GM18498 (cell line): Measurements from ENCODE around the gene GIGYF2.
A peak's percentile ranks its signal among the peaks of the same experiment; 100 is the strongest.

ENCODE experiments used
- ATAC-seq: cut with Tn5 transposase; IDR thresholded peaks from one replicate; pipeline ENCODE4 v1.9.1; 2021; ENCODE audit warnings: mild to moderate bottlenecking, moderate library complexity; ENCODE audit not compliant: unreplicated experiment

GIGYF2 gene

DNA sequence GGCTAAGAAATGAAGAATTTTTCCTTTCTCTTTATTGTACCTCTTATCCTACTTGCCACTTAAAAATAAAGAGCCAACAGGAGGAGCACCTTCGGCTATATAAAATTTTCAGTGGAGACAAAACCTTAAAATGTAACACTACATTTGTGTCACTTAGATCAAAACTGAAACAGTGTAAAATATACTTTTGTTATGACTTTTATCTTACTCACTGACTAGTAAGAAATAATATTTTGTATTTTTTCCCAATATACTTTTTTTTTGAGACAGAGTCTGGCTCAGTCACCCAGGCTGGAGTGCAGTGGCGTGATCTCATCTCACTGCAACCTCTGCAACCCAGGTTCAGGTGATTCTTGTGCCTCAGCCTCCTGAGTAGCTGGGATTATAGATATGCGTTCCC lies 50.9 kb downstream of the GIGYF2 start:
- ATAC-seq = no peak

DNA sequence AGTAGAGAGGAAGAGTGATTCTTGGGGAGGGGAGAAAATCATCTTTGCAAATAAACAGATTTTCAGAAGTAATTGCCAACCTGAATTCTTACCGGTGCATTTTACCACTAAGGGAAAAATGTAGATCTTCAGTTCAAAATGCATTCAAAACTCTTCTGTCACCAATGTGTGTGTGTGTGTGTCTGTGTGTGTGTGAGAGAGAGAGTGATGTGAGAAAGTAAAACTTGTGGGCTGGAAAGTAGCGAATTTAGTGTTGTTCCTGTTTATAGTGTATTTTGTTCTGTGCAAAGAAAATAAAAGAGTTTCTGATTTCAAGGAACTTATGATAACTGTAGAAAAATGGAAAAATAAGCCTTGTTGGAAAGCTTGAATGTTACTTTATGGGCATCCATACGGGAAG lies 52.2 kb downstream of the GIGYF2 start:
- no peak for ATAC-seq

DNA sequence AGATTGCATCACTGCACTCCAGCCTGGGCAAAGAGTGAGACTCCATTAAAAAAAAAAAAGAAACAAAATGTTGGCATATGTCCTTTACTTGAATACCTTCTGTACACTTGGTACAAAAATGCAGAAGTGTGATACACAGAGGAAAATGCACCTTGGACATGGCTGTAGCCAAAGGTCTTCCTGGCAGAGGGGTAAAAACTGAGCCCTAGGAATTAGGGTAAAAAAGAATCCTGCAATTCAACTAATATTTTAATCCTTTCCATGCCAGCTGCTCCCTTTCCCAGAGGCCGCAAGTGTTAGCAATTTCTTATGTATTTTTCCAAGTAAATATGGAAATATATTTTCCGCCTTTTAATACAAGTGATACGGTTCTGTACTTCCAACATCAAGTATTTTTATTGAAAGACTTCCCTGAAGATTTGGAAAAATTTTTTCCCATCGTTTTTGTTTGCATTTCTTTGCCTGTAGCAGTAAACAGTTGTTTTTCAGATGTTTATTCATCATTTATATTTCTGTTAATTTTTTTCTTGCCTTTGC lies 53.1 kb downstream of the GIGYF2 start:
- ATAC-seq = no peak

DNA sequence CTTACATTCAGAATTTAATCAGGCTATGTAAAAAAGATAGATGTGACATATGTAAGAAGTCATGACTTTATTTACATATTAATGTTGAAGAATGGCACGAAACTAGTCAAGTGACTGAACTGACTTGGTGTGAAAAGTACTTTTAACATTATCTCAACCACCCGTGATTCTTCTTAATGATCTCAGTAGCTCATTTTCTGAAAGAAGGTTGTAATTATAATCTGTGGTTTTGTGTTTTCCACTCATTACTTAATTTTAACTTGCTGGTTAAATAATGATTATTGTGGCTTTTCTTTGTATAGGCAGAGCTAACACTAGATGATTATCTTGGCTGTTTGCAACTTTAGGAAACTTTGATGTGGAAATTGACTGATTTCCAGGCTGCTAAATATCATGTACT lies 60.8 kb downstream of the GIGYF2 start:
- ATAC-seq = no peak

DNA sequence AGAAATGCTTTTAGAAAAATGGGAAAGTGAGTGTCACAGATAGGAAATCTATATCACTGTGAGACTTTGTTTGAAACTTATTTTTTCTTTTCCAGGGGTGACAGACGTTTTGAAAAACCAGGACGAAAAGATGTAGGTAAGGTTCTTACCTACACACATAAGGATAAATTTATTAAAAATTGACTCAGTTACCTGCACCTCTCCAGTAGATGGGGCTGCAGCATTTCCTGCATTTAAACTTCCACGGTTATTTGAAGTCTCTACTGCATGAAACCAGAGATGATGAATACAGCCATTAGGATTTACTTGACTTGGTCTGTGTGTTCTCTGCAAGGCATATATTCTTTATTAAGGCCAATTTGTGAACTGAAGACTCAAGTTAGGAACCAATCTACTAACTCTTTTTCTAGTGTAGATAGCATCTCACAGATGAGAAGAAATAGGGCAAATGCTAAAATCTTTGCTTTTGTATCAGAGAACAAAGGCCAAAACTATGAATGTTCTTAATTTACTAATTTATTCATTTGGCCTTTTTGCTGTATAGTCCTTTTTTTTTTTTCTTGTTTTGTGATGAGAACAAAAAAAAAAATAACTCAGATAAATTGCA lies 64.3 kb downstream of the GIGYF2 start:
- no peak for ATAC-seq

DNA sequence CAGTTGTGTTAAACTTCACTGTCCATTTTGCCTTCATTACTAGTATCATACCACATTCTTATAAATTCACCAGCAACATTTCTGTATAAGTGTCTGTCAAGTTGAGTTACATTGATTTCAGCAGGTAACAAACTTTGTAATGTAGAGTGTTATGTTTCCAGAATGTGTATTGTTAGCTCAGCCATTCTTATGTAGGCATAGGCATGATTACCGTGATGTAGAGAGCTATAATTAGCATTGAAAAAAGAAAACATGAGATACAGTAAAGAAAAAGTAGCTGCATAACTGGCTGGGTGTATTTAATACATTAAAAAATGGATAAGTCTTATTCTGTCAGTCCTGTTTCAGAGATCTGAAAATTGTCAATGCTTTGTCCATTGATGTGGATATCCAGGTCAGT lies 70.7 kb downstream of the GIGYF2 start:
- no peak for ATAC-seq

DNA sequence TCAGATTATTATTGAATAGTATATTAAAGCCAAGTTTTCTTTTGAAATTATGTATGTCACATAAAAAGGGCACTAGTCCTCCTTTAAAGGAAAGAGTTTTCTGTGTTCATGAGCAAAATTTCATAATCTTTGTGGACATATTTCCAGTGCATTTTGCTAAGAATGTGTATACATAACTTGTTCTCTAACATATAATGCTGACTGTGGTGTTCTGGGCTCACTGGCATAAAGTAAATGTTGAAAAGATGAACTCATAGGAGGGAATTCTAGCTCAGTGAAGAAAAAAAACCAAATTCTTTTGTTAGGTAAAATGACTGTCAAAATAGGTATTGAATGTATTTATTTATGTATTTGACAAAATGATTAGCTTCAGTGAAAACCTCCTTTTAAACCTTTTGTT lies 73.1 kb downstream of the GIGYF2 start:
- no peak for ATAC-seq

DNA sequence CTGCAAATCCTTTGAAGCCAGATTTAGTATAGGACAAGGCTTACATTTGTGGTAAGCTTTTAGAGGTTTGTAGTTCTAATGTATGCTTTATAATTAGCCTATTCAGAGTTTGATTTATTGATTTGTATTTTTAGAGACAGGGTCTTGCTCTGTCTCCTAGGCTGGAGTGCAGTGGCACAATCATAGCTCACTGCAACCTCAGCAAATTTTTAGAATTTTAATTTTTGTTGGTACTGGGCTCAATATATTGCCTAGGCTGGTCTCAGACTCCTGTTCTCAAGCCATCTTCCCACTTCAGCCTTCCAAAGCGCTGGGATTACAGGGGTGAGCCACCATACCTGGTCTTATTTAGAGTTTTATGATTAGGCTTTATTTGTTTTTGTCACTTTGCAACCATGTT lies 74.7 kb downstream of the GIGYF2 start:
- no peak for ATAC-seq

DNA sequence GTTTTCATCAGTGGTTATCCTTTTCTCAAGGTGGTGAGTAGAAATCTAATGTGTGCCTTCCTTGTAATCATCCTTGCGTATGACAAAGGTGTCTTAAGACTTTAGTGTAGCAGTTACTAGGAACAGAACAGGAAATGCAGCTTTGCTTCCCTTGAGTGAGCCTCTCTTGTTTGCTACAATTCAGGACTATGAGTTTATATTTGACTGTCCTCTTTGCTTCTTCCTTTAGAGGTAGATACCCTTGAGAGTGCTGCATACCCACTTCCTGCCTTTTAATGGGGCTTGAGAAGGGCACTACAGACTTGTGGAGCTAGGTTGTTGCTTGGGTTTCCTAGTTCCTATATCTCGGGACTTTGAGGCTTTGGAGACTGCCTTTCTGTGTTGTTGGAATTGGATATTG lies 75.4 kb downstream of the GIGYF2 start:
- peak; percentile 70 for ATAC-seq

DNA sequence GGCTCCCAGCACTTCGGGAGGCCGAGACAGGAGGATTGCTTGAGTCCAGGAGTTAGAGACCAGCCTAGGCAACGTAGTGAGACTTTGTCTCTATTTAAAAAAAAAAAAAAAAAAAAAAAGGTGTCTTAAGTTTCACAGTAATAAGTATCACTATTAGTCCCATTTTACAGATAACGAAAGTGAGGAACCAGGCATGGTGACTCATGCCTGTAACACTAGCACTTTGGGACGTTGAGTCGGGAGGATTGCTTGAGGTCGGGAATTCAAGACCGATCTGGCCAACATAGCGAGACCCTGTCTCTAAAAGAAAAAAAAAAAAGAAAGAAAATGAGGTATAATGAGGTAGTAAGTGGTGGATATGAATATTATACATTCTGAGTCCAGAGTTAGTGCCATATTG lies 76.7 kb downstream of the GIGYF2 start:
- no peak for ATAC-seq

DNA sequence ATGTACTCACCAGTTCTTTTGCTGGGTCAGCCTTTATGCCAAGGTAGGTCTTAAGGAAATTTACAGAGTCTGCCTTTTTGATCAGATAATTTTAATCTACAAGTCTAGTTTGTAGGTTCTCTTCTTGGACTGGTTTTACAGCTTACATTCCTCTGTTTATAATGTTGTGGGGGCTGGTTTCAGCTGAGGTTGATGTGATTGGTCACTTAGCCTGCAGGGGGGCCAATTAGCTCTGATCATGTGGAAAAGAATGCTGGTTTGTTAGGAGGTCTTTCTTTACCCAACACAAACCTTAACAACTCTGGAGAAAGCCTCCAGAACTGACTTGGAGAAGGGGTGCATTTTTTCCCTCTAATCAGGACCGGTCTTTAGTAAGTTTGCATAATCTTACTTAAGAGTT lies 79.3 kb downstream of the GIGYF2 start, which contains the start of gene KCNJ13:
Gene KCNJ13 (minus strand): TSS at position 131 of the 400 bp plus-strand sequence. CDS start 5,203 bp downstream, outside the sequence.
- ATAC-seq = no peak

DNA sequence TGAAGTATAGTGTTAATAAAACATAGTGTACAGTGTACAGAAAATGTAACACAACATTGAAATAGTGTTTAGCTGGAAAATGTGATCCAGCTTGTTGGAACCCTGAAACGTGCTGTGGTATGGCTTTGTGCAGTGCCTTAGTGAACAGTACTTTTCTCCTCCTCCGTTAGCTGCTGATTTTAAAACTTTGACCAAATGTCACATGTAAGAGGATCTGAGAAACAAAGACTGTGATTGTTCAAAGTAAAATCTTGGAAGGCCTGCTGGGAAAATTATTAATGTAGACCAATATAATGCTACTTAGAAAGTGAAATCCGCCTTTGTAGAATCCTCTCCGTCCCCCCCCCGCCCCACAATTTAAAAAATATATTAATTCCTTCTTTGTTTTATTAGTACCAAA lies 80.1 kb downstream of the GIGYF2 start:
- no peak for ATAC-seq

DNA sequence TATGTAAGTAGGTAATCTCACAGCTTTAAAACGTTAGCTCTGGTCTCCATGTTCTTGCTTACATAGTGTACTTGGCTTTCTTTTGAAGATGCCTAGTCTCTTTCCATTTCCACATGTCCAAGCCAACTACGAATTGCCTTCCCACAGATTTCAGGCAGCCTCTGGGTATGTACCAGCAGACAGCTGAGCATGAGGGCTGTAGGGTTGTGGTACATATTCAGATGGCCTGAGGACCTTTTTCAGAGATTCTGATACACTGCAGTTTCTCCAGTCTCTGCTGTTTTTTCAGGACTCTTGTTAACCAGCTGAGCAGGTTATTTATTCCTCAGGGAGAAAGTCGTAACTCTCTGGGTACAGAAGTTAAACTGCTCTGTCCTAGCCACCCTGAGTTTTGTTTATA lies 82.3 kb downstream of the GIGYF2 start:
- ATAC-seq = no peak

DNA sequence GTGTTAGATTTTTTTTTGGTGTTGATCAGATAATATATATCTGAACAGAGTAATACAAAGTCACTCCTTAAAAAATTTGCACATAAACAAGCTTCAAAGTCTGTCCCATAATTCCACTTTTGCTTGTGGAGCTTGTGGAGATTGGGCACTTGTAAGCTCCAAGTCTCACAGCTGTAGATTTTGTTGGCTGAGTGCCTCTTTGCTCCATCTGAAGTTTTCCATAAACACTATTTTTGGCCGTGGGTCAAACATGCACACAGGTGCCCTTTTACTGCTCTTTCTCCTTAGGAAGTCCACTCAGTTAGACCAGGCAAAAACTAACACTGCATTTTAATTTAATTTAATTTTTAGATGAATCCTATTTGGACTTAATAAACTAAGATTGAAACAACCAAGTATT lies 82.8 kb downstream of the GIGYF2 start:
- ATAC-seq = no peak

DNA sequence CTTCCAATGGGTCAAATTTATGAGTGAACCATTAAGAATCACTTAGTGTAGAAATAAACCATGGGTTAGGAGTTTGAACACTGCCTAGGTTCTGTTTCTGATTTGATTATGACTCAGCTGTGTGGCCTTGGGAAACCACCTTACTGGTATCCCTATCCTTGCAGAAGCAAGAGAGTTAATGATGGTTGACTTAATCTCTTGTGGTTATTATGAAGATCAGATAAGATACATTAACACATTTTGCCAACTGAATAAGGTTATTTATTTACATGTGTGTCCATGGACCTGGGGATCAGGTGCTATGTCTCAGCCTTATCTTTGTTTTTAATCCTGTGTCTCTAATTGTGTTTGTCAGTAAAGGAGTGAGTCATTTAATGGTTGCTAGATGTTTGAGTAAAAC lies 84.6 kb downstream of the GIGYF2 start:
- peak; percentile 89 for ATAC-seq

DNA sequence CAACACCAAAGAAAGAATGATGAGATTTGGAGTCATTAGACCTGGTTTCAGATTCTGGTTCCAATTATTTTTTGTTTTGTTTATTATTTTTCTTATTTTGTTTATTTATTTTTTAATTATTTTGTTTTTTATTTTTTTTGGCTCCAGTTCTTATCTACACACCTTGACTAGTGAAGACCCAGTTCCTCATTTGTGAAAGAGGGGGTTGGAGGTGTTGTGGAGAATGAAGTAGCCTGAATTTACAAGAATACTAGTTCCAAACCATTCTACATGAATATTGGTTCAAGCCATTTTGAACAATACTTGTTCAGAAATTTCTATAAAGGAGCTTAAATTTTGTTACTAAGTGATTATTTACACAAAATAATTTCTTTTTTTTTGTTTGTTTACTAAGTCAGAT lies 86.1 kb downstream of the GIGYF2 start:
- ATAC-seq = no peak

DNA sequence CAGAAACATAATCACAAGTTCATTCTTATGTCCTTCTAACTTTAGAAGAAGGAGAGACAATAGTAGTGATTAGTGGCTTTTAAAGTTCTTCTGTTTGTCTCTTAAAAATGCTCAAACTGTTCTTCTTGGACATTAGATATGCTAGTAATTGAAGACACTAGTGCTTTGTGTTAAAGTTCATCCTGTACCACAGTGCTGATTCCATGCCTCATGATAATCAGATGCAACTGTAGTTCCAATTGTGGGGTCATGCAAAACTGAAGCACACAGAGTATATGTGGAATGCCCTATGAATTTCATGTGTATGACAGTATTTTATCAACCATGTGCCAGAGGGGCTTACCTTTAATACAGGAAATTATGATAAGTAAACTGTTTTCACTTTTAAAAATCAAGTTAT lies 90.7 kb downstream of the GIGYF2 start:
- no peak for ATAC-seq

DNA sequence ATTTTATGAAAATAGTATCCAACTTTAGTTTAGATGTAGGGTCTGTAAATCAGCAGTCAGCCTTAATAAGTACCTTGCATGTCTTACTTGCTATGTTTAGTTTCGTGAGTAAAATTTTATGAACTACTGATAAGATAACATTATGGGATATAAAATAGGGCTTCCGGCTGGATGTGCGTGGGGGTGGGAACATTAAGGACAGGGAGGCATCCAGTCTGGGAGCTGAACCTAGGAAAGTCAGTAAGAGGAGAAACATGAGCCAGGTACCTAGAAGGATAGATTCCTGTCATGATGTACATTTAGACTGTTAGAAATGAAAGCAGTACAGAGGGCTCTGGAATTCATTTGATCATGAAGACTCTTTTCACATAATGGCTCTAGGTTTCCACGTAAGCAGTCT lies 92.0 kb downstream of the GIGYF2 start:
- no peak for ATAC-seq

DNA sequence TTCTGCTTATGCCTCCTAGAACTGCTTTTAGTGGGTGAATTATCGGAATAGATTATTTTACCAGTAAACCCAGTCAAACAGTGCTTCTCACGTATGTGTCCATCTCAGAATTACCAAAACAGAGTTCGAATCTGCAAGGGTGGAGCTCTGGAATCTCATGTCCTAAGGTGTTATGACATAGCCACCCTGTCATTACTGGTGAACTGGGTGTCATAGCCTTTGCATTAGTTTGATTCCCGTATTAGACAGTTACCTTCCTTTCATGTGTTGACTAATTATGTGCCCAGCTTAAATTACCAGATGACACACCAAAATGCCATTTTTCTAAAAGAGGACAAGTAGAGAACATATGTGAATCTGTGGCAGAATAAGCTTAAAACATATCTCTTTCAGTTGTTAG lies 94.4 kb downstream of the GIGYF2 start:
- ATAC-seq = no peak

DNA sequence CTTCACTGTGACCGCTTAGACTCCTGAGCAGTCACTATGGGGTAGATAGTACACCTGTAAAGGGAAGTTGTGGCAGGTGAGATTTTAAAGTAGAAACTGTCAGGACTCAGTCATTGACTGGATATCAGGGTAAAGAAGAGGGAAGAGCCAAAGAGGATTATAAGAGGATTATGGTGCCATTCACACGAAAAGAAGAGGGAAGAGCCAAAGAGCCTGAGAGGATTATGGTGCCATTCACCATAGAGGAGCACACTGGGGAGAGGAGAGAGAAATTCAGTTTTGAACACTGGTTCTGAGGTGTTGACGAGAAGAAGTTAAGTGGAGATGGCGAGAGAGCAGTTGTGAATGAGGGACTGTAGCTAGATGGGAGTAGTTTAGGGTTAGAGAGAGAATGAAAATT lies 96.1 kb downstream of the GIGYF2 start:
- ATAC-seq = no peak

DNA sequence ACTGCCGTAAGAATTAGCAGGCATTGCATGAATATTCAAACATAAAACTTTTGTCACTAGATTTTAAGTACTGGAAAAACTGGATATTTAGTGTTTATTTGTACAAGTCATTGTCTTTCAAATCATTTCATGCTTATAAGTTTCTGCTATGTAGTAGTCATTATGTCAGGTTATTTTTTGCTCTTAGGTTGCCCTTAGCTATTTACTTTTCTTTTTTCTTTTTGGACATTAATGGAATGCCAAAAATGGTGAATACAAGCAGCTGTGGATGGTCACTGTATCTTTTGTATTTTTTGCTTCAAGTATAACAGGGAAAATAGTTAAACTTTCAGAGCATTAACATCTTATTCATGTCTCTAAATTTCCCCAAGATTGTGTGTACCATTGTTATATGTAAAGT lies 97.8 kb downstream of the GIGYF2 start:
- no peak for ATAC-seq

DNA sequence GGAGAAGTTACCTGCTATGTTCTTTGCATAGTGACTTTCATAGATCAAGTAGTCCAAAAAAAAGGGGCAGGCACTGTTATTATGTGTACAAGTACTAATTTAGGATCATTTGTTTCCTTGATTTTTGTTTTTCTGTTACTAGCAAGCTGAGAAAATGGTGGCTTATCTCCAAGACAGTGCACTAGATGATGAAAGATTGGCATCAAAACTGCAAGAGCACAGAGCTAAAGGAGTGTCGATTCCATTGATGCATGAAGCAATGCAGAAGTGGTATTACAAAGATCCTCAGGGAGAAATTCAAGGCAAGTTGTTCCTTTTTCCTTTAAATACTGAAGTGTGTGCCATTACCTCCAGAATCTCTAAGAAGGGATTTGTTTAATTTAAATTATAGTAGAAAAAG lies 98.8 kb downstream of the GIGYF2 start:
- no peak for ATAC-seq

DNA sequence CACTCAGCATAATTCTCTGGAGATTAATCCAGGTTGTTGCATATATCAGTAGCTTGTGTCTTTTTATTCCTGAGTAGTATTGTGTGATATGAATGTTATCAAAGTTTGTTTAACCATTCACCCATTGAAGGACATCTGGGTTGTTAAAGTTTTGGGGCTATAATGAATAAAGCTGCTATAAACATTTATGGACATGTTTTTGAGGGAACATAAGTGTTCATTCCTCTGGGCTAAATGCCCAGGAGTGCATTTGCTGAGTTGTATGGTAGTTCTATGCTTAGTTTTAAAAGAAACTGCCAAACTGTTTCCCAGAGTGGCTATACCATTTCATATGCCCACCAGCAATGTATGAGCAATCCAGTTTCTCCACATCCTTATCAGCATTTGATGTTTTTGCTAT lies 101.1 kb downstream of the GIGYF2 start:
- no peak for ATAC-seq
